GM19438 (cell line): Measurements from ENCODE around the gene SLC4A1.

Experiments
- ATAC-seq: cut with Tn5 transposase; IDR thresholded peaks from one replicate; pipeline ENCODE4 v1.9.1; 2021; ENCODE audit warnings: low read depth; ENCODE audit not compliant: unreplicated experiment

The SLC4A1 gene

GRCh38 chr17:44267818-44268490 lies at the start of gene SLC4A1:
TSS of gene SLC4A1 (minus strand) at chr17:44268135. CDS start at chr17:44262866, 5,269 bp downstream.
- no peak for ATAC-seq

DNA sequence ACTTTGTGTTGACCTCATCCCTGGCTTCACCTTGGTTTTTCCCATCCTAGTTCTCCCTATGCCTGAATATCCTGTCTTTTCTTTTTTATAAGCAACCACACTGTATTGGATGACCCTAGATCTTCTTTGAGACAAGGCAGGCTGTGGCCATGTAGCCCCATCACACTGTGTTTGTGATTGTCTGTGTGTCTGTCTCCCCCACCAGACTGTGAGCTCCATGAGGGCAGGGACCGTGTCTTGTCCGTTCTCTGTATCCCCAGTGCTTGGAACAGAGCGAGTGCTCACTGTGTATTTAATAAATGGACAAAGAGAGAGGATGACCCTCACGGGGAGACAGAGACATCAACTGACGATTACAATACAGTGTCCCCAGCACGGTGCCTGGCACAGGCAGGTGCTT lies 49.6 kb upstream of the SLC4A1 start:
- no peak for ATAC-seq

GRCh38 chr17:44315760-44316731 lies 48.1 kb upstream of the SLC4A1 start:
- ATAC-seq, result no peak

GRCh38 chr17:44314869-44315661 lies 47.1 kb upstream of the SLC4A1 start:
- ATAC-seq, result no peak

- ATAC-seq, result no peak
These were observed 46.6 kb upstream of the SLC4A1 start for GRCh38 chr17:44314524-44314868.

DNA sequence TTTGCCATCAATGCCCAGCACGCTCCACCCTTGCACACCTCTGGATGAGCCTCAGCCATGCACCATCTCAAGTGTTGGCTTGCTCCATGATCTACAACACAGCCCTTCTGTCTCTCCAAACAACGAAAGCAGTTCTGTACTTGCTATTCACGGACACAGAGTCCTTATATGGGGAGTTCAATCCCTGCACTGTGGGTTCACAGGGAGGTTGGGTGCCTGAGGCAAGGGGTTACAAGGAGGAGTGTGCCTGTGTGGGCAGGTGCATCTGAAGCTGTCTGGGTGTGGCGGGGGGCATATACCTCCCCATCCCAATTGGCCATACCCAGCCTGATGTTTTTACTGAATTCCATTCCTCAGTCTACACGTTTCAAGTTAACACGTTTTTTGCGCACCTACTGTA lies 46.1 kb upstream of the SLC4A1 start:
- ATAC-seq, result no peak

- no peak for ATAC-seq
These were observed 44.6 kb upstream of the SLC4A1 start for GRCh38 chr17:44312396-44313104.

DNA sequence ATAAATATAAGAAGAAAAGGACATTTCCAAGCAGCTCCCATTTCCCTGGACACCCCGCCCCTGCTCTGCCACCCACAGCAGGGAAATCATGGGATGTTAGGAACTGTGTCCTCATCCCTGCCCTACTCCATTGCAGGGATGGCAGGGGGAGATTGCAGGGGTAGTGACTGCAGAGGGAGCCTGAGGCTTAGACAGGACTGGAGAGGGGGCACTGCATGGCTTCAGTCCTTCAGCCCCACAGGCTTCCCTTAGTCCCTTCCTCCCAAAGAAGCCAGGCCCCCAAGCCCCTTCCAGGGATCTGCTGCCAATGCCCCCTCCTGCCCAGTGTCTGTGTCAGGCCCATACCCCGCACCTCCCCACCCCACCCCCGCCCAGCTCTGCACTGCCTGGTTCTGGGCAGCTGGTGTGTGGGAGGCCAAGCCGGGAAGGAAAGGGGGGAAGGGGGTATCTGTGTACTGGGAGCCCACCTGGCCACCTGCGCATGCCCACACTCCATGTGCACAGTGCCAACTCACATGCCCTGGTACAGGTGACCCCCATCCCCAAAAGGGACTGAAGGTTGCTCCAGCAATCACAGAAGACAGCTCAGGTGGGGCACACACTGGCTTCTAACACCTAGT lies 43.7 kb upstream of the SLC4A1 start:
- no peak for ATAC-seq

DNA sequence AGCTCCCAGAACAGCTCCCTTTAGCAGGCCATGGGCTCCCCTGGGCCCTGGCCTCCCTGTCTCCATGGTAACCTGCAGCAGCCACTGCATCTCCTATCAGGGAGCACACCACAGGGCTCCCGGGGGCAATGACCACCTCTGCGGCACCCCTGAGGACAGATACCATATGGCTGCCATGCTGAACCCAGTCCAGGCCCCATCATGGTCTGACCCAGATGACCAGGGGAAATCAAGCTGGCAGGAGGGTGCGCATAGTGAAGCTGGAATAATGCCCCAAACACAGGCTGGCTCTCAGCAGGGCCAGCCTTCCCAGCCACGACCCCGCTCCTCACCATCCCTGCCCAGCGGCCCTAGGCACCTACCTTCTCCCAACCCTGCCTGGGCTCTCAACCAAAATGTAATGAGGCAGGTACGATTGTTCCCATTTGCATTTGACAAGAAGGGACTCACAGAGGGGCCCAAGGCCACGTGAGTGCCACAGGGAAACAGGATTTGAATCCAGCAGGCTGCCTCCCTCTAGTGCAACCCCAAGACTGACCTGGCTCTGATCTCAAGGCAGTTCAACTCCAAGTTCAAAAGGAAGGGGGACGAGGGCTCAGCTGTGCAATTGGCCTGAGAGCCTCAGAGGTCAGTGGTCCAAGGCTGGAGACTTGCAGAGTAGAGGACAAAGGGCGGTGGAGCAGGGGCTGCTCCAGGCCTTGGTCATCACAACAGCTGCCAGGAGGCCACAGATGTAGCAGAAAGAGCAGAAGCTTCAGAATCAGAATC lies 42.9 kb upstream of the SLC4A1 start:
- no peak for ATAC-seq

- no peak for ATAC-seq
These were observed 42.3 kb upstream of the SLC4A1 start for GRCh38 chr17:44310188-44310587.

DNA sequence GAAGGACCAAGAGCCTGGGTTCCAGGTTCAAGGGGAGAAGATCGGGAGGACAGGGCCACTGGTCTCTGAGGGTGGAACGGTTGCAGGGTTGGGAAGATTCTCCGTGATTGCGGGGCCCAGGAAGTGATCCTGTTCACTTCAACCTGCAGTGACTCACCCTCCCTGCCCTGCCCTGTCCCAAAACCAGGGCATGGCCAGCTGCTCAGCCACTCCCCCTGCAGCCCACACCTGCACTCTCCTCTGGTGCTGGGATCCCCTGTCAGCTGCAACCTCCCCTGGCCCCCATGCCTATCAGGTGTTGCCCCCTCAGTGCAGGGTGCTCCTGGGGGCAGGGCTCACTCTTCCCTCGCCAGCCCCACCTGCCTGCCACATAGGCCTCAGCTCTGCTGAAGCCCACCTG lies 41.5 kb upstream of the SLC4A1 start:
- ATAC-seq, result no peak

- ATAC-seq, result no peak
These were observed 40.9 kb upstream of the SLC4A1 start for GRCh38 chr17:44308865-44309264.

- peak; percentile 64 for ATAC-seq
These were observed 40.4 kb upstream of the SLC4A1 start, which contains the start of gene RUNDC3A for GRCh38 chr17:44308320-44308818. TSS of gene RUNDC3A (plus strand) at chr17:44308601. CDS start at chr17:44308833, 232 bp downstream.

GRCh38 chr17:44307387-44308186 lies 39.7 kb upstream of the SLC4A1 start:
- no peak for ATAC-seq

DNA sequence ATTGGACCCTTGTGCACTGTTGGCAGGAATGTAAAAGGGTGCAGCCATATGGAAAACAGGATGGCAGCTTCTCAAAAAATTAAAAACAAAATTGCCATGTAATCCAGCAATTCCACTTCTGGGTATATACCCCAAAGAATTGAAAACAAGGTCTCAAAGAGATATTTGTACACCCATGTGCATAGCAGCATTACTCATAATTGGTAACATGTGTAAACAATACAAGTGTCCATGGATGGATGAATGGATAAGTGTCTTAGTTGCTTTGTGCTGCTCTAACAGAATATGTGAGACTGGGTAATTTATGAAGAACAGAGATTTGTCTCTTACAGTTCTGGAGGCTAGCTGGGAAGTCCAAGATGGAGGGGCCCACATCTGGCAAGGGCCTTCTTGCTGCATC lies 36.7 kb upstream of the SLC4A1 start:
- no peak for ATAC-seq

GRCh38 chr17:44297975-44298374 lies 30.0 kb upstream of the SLC4A1 start:
- no peak for ATAC-seq

DNA sequence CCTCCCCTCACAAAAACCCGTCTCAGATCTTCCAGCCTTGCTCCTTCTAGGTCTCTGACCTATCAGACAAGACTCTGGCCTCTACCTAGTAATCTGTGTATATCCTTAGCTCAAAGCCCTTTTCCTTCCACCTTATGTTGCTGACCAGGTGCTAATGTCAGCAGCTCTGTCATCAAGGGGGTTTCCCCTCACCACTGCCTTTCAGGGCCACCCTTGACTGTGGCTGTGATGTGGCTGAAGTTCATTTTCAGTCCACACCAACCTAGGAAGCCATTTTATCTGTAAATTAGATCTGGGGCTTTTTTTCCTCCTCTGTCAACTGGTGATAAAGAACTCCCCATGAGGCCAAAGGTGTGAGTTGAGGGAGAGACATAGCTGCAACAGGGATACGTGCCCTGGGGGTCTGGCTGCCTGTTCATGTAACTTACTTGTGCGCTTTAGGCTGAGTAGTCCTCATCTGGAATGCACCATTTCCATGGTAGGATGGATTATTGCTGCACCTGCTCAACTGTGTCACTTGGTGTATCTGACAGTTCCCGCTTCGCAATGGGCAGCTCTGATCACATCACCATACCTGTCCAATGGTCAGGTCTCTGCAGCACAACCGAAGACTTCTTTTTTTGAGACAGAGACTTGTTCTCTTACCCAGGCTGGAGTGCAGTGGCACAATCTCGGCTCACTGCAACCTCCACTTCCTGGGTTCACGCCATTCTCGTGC lies 25.7 kb upstream of the SLC4A1 start:
- ATAC-seq, result no peak

DNA sequence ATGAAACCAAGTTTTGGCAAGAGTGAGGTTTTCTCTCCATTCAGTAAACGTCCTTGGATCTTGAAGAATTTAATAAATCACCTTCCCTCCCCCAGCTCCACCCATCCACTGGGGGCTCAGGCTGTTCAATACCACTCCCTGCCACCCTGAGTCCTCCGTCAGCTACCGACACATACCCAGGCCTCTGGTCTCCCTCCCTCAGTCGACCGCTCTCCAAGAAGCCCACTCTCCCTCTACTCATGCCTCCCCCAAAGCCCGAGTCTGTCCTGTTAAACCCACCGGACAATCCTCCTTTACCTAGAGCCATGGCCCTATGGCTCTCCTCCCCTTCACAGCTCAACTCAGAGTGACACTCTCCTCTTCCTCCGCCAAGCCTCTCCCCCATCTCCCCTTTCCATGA lies 19.7 kb upstream of the SLC4A1 start:
- ATAC-seq, result no peak
